Putamen (tissue), 1 donor: ENCODE results near the gene CLN6.

Experiments used
- DNase-seq: peaks from one replicate; pipeline ENCODE4 v3.0.0-alpha.2; 2016; ENCODE audit warnings: low spot score

CLN6 gene

GRCh38 chr15:68229386-68230156 lies at the start of gene CLN6:
TSS of gene CLN6 (minus strand) at chr15:68229728. CDS start at chr15:68229584, 144 bp downstream.
- peak; percentile 83 for DNase-seq

DNA sequence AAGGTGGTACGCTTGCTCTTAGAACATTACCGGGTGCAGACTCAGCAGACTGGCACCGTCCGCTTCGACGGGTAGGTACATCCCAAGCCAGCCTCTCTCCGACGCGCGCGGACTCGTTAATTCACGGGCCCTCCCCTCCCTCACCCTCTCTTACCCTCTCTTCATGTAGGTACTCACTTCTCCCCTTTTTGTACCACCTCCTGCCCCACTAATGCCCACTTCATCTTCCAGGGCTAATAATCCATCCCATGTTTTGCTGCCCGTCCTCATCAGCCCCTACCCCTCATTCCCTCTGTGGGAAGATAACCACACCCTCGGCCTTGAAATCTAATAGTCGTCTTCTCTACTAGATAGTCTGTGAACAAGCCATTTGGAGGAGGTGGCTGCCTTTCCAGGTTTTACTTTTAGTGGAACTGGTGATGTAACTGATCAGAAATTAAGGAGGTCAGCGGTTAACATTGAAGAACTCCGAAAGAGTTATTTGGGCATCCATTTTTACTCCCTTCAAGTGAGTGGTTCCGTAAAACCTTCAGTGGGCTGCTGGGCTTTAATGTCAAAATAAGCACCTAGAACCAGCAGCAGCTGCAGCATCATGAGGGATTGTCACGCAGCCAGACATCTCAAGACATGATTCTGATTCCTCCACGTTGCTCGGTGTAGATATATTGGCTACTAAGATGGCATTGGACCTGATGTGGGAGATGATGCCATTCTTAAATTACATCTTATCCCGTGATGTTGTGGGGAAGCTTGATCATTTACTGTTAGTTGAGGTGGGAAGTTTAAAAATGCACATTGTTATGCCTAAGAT lies 49.3 kb upstream of the CLN6 start:
- no peak for DNase-seq

GRCh38 chr15:68278345-68278594 lies 48.7 kb upstream of the CLN6 start:
- no peak for DNase-seq

- DNase-seq: peak; percentile 95
These were observed 48.2 kb upstream of the CLN6 start, which contains the start of gene FEM1B for GRCh38 chr15:68277603-68278344. TSS of gene FEM1B (plus strand) at chr15:68277745. CDS start at chr15:68278418, 673 bp downstream.

DNA sequence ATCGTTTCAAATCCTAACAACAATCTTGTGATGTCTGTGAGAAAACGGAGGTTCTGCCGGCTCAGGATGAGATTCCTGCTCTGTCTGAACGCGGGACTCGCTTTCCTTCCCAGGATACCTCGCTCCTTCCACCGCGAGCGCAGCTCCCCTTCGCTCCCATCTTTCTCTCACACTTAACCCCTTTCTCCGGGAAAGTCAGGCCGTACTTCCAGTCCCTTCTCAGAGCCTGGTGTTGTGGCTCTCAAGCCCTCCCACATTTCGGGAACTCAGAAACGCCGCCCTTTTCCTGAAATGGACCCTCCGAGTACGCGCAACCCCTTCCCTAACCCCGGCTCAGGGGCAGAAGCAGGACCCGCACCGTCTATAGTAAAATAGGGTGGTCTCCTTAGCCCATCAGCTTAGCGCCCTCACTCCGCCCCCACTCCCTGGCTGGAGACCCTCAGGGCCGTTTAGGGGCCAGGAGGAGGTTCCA lies 47.6 kb upstream of the CLN6 start:
- peak; percentile 66 for DNase-seq

- no peak for DNase-seq
These were observed 47.1 kb upstream of the CLN6 start for GRCh38 chr15:68276668-68277067.

DNA sequence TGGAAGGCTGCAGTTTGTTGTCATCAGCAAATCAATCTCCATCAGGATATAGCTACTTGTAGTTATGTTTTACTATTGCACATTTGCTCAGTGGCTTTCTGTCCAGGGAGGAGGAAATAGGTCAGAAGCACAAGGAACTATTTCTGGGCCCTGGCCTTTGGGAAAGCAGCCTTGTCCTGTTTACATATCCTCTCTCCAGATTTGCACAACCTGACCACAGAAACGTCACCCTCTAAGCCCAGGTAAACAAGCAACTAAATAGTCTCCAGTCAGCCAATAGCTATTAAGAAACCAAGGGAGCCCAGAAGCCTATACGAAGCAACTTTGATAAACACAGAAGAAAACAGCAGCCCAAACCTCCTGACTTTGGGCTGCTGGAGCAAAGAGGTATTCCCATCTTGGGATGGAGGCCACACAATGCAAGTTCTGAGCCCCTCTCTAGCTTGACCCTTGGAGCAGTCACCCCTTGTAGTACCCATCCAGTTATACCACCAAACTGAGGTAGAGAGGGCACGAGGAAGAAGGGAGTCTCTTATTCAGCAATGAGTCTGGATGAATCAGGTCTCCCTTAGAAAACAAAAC lies 45.7 kb upstream of the CLN6 start:
- DNase-seq: no peak

- no peak for DNase-seq
These were observed 44.8 kb upstream of the CLN6 start for GRCh38 chr15:68274201-68274848.

DNA sequence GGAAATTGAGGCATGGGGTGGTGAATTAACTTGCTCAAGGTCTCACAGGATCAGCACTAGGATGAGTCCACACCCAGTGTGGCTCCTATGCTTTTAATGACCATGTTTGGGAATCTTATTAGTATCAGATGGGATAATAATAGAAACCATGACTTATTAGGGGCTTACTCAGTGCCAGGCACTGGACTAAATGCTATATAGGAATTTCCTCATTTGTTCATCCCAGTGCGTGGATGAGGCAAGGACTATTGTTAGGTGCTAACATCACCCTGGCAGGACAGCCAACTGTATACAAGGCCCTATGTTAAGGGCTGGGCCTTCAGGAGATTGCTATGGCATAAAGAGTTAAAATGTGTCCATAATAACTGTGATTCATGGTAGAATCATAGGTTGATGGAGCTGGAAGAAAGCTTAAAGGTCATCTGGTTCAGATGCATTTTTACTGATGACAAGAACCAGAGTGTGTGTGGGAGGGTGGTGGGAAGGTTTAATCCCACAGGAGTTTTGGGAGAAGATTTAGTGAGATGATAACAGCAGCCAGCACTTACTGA lies 43.3 kb upstream of the CLN6 start:
- no peak for DNase-seq

GRCh38 chr15:68271854-68272471 lies 42.4 kb upstream of the CLN6 start:
- DNase-seq: no peak

DNA sequence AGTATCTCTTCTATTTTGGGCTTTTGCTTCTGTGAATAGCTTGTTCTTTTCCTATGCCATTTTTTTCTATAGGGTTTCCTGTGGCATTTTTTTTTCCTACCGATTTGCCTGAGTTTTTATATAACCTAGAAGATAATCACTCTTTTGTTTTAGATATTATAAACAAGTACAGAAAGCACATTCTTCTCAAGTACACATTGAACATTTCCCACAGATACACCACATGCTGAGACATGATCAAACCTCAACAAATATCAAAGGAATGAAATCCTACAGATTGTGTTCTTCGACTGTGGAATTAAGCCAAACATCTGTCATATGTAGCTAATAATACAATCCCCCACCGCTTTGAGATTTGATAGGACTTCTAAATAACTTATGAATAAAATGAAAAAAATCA lies 38.9 kb upstream of the CLN6 start:
- DNase-seq: no peak

DNA sequence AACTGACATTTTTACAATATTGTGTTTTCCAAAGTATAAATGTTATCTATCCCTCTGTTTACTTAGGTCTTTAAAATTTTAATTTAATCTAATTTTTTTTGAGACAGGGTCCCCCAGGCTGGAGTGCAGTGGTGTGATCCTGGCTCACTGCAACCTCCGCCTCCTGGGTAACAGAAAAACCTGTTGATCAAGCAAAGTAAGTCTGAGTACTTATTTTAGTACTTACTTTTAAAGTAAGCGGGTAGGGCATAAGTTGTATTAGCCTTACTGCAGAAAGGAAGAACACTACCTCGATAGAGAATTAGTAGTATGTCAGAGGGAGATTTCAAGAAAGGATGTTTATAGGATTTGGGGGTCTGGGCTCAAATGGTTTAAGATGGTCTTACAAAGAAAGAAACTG lies 36.1 kb upstream of the CLN6 start:
- DNase-seq: no peak

- no peak for DNase-seq
These were observed 35.6 kb upstream of the CLN6 start for GRCh38 chr15:68265081-68265480.

- DNase-seq: no peak
These were observed 34.8 kb upstream of the CLN6 start for GRCh38 chr15:68264282-68264681.

- DNase-seq: no peak
These were observed 33.2 kb upstream of the CLN6 start for GRCh38 chr15:68262514-68263356.

- no peak for DNase-seq
These were observed 32.5 kb upstream of the CLN6 start for GRCh38 chr15:68261980-68262379.

- DNase-seq: no peak
These were observed 31.7 kb upstream of the CLN6 start for GRCh38 chr15:68261241-68261640.

- no peak for DNase-seq
These were observed 30.4 kb upstream of the CLN6 start for GRCh38 chr15:68259883-68260282.

DNA sequence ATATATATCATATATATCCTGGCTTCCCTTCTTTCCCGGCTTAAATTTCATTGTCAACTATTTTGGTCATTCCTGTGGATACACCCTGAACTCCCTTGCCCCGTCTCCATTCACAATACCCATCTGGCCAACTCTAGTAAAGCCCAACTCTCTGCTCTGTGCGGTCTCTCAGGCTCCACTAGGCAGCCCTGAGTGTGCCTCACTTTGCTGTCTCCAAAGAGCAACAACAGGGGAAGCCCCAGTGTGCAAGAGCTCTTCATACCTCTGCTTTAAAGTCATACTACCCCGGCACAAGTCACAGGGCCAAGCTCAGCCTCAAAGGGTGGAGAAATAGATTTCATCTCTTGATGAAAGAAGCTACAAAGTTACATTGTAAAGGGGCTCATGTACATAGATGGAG lies 29.2 kb upstream of the CLN6 start:
- DNase-seq: no peak
